HCT116 (cell line): ENCODE measurements around the gene M1AP. TPM values are rescaled to one million over a fixed set of nuclear protein-coding genes. Genes with fewer than 3 reads are reported as not detected.

ENCODE experiments used
- ATAC-seq: fragments of 200-7000 bp; cut with Tn5 transposase; 2 replicates; pipeline ENCODE4 v1.9.1; 2020; ENCODE audit warnings: mild to moderate bottlenecking, moderate library complexity
- BruUV-seq: library from RNA; stranded (reverse); fragments of 400-500 nt; replicated peaks from 2 replicates; lab custom pipeline; 2021; lab: Mats Ljungman, UMichigan
- CTCF ChIA-PET: fragments of 300-600 bp; sonication (Branson Sonifier 250); formaldehyde crosslinking; loops from one replicate; lab custom pipeline; 2021; ENCODE audit warnings: antibody characterized with exemption; lab: Charles Lee
- POLR2A ChIA-PET: fragments of 300-600, 350-600 bp; sonication (Branson Sonifier 250); formaldehyde crosslinking; loops from one replicate; lab custom pipeline; 2021; ENCODE audit warnings: antibody characterized with exemption; lab: Charles Lee
- RAD21 ChIA-PET, 2 experiments: fragments of 300-600 bp; sonication (Branson Sonifier 250); formaldehyde crosslinking; loops; one replicate each; lab custom pipeline; 2023; ENCODE audit warnings: low total read pairs in 2 of 2; ENCODE audit not compliant: uncharacterized antibody in 2 of 2, unreplicated experiment in 2 of 2, low non-redundant PET in 1 of 2; lab: Charles Lee
- DNase-seq: peaks from one replicate; pipeline ENCODE4 v3.0.0-alpha.2; 2010; ENCODE audit warnings: low read depth, low spot score
- H2AFZ ChIP-seq: fragments of 200-600 bp; shearing (Covaris generic), sonication (generic); 2 replicates; pipeline ENCODE4 v1.6.1; 2017; ENCODE audit warnings: low read depth, mixed run types, mixed read lengths, antibody characterized with exemption, low read length; ENCODE audit not compliant: poor library complexity, severe bottlenecking
- H3K27ac ChIP-seq: 2 replicates; pipeline ENCODE4 v1.5.1; 2012; ENCODE audit warnings: low read depth, low read length
- H3K27me3 ChIP-seq: fragments of 200-600 bp; sonication (generic); 2 replicates; pipeline ENCODE4 v1.6.1; 2016; ENCODE audit warnings: mixed run types, low read length, mixed read lengths; ENCODE audit not compliant: insufficient read depth
- H3K36me3 ChIP-seq, 2 experiments: fragments of 200-500 bp in 1 of 2; fragments of 200-600 bp in 1 of 2; sonication (Bioruptor generic) in 1 of 2; sonication (generic) in 1 of 2; 2 replicates each; pipeline versions ENCODE4 v1.5.1 to v1.6.1; 2014 to 2016; ENCODE audit warnings: low read length in 2 of 2, inconsistent platforms in 1 of 2, mixed read lengths in 1 of 2, mixed run types in 1 of 2; ENCODE audit not compliant: insufficient read depth in 2 of 2, control insufficient read depth in 1 of 2
- H3K4me1 ChIP-seq, 2 experiments: fragments of 200-600 bp in 1 of 2; sonication (generic) in 1 of 2; 2 replicates each; pipeline versions ENCODE4 v1.5.1 to v1.6.1; 2012 to 2017; ENCODE audit warnings: low read length in 2 of 2, inconsistent platforms in 1 of 2, mild to moderate bottlenecking in 1 of 2, mixed read lengths in 1 of 2, mixed run types in 1 of 2, moderate library complexity in 1 of 2; ENCODE audit not compliant: insufficient read depth in 2 of 2, control insufficient read depth in 1 of 2
- H3K4me2 ChIP-seq: fragments of 200-600 bp; sonication (generic); 2 replicates; pipeline ENCODE4 v1.6.1; 2017; ENCODE audit warnings: mixed run types, low read length, mixed read lengths
- H3K4me3 ChIP-seq, 2 experiments: fragments of 200-600 bp in 1 of 2; sonication (generic) in 1 of 2; replicated peaks in 1 of 2; 2 replicates each; pipeline ENCODE4 v1.5.1; 2011 to 2016; ENCODE audit warnings: low read length in 2 of 2, control low read depth in 1 of 2, low read depth in 1 of 2, mild to moderate bottlenecking in 1 of 2, mixed read lengths in 1 of 2, mixed run types in 1 of 2
- H3K79me2 ChIP-seq: fragments of 200-600 bp; sonication (generic); 2 replicates; pipeline ENCODE4 v1.6.1; 2017; ENCODE audit warnings: mild to moderate bottlenecking, mixed run types, low read length, moderate library complexity, mixed read lengths; ENCODE audit not compliant: insufficient read depth
- H3K9ac ChIP-seq: fragments of 200-600 bp; sonication (generic); 2 replicates; pipeline ENCODE4 v1.6.1; 2016; ENCODE audit warnings: low read length, mixed read lengths
- H3K9me2 ChIP-seq: fragments of 200-600 bp; sonication (generic), shearing (Covaris generic); 2 replicates; pipeline ENCODE4 v1.6.1; 2017; ENCODE audit warnings: mixed run types, mild to moderate bottlenecking, moderate library complexity; ENCODE audit not compliant: insufficient read depth
- H3K9me3 ChIP-seq, 2 experiments: fragments of 200-500 bp in 1 of 2; fragments of 200-600 bp in 1 of 2; sonication (Bioruptor generic) in 1 of 2; sonication (generic) in 1 of 2; 2 replicates each; pipeline ENCODE4 v1.6.1; 2014 to 2017; ENCODE audit warnings: low read length in 2 of 2, mixed read lengths in 2 of 2, inconsistent platforms in 1 of 2, low read depth in 1 of 2, mild to moderate bottlenecking in 1 of 2, mixed run types in 1 of 2, moderate library complexity in 1 of 2; ENCODE audit not compliant: control insufficient read depth in 1 of 2, insufficient read depth in 1 of 2
- H4K20me1 ChIP-seq: fragments of 200-600 bp; sonication (generic), shearing (Covaris generic); 2 replicates; pipeline ENCODE4 v1.6.1; 2017; ENCODE audit warnings: mixed run types, mild to moderate bottlenecking, moderate library complexity; ENCODE audit not compliant: insufficient read depth
- ATF3 ChIP-seq: IDR thresholded peaks from 2 replicates; pipeline ENCODE4 v1.6.1; 2012
- EGR1 ChIP-seq: IDR thresholded peaks from 2 replicates; pipeline ENCODE4 v1.6.1; 2012; ENCODE audit warnings: low read depth
- ELF1 ChIP-seq: IDR thresholded peaks from 2 replicates; pipeline ENCODE4 v1.6.1; 2012; ENCODE audit warnings: low read depth, borderline replicate concordance
- EZH2 ChIP-seq: fragments of 200-600 bp; sonication (generic); IDR thresholded peaks from 2 replicates; pipeline ENCODE4 v1.6.1; 2017; ENCODE audit warnings: antibody characterized with exemption, mixed run types
- EZH2phosphoT487 ChIP-seq: fragments of 200-600 bp; IDR thresholded peaks from 2 replicates; pipeline ENCODE4 v1.6.1; 2018; ENCODE audit warnings: antibody characterized with exemption, borderline replicate concordance
- FOSL1 ChIP-seq: IDR thresholded peaks from 2 replicates; pipeline ENCODE4 v1.6.1; 2012; ENCODE audit warnings: low read depth
- JUND ChIP-seq: IDR thresholded peaks from 2 replicates; pipeline ENCODE4 v1.6.1; 2012
- MAX ChIP-seq: IDR thresholded peaks from 2 replicates; pipeline ENCODE4 v1.6.1; 2012
- POLR2A ChIP-seq: IDR thresholded peaks from 2 replicates; pipeline ENCODE4 v1.7.0; 2011; ENCODE audit warnings: borderline replicate concordance; ENCODE audit not compliant: insufficient read depth, insufficient read length; ENCODE audit errors: extremely low read depth
- POLR2AphosphoS5 ChIP-seq: IDR thresholded peaks from 2 replicates; pipeline ENCODE4 v1.6.1; 2011; ENCODE audit warnings: mild to moderate bottlenecking, low read depth, low read length, moderate library complexity
- RAD21 ChIP-seq: IDR thresholded peaks from 2 replicates; pipeline ENCODE4 v1.6.1; 2012; ENCODE audit warnings: low read depth, mild to moderate bottlenecking
- SIN3A ChIP-seq: IDR thresholded peaks from 2 replicates; pipeline ENCODE4 v1.6.1; 2012; ENCODE audit warnings: low read depth
- SP1 ChIP-seq: IDR thresholded peaks from 2 replicates; pipeline ENCODE4 v1.6.1; 2012; ENCODE audit warnings: low read depth
- SRF ChIP-seq: IDR thresholded peaks from 2 replicates; pipeline ENCODE4 v1.6.1; 2012; ENCODE audit warnings: low read depth
- TCF7L2 ChIP-seq: IDR thresholded peaks from 2 replicates; pipeline ENCODE4 v1.7.0; 2011; ENCODE audit warnings: borderline replicate concordance, inconsistent platforms; ENCODE audit not compliant: insufficient read depth, insufficient read length; ENCODE audit errors: extremely low read depth
- YY1 ChIP-seq: IDR thresholded peaks from 2 replicates; pipeline ENCODE4 v1.6.1; 2011; ENCODE audit warnings: low read length, low read depth, moderate library complexity, mild to moderate bottlenecking; ENCODE audit not compliant: insufficient replicate concordance; ENCODE audit errors: extremely low read depth
- ZBTB33 ChIP-seq: IDR thresholded peaks from 2 replicates; pipeline ENCODE4 v1.6.1; 2011; ENCODE audit warnings: mild to moderate bottlenecking, low read length, moderate library complexity; ENCODE audit not compliant: insufficient replicate concordance; ENCODE audit errors: extremely low read depth
- ZNF274 ChIP-seq: fragments of 200-500 bp; sonication (Bioruptor generic); IDR thresholded peaks from 2 replicates; pipeline ENCODE4 v1.6.1; 2014; ENCODE audit warnings: mild to moderate bottlenecking, low read depth, low read length, inconsistent platforms
- intact Hi-C: fragments of 100-400 bp; cut with micrococcal nuclease; formaldehyde crosslinking; loops from 2 replicates; pipeline ENCODE4 v1.10.0; 2022
- total RNA-seq: library from RNA; stranded (reverse); gene quantifications from one replicate; pipeline ENCODE4 v1.2.1, GENCODE V29; 2021; ENCODE audit not compliant: unreplicated experiment

The M1AP gene
- total RNA-seq, 1 experiment from 2014 or later = 28.2 TPM

- CTCF ChIA-PET = no interaction called here
- BruUV-seq = no TSS peak
- Histone ChIP-seq H3K9ac (no peak overlapping the region), H3K4me1 (peaks cover 12 to 15% of the 10 kb centered on the region in 2 experiments), H3K27ac (no peak overlapping the region), H3K9me2 (no peaks in the 10 kb centered on the region), H3K4me2 (no peak overlapping the region), H3K4me3 (no peak overlapping the region), H3K9me3 (no peaks in the 10 kb centered on the region), H3K79me2 (no peaks in the 10 kb centered on the region), H2AFZ (no peak overlapping the region), H3K36me3 (no peaks in the 10 kb centered on the region), H4K20me1 (no peaks in the 10 kb centered on the region), H3K27me3 (no peaks in the 10 kb centered on the region)
- RAD21 ChIA-PET = no interaction called here
- ATAC-seq (no peak), DNase-seq (no peak)
- POLR2A ChIA-PET = no interaction called here
- intact Hi-C loops = no loop called here
- TF ChIP-seq POLR2A = no peak
- TF ChIP-seq MAX = no peak
- TF ChIP-seq ATF3 = no peak
- TF ChIP-seq FOSL1 = no peak
- no peak for TF ChIP-seq SP1
- TF ChIP-seq YY1 = no peak
- TF ChIP-seq EZH2phosphoT487 = no peak
- TF ChIP-seq RAD21 = no peak
- no peak for TF ChIP-seq ELF1
- TF ChIP-seq SRF = no peak
- no peak for TF ChIP-seq EZH2
- no peak for TF ChIP-seq JUND
- no peak for TF ChIP-seq EGR1
- TF ChIP-seq ZNF274 = no peak
- TF ChIP-seq SIN3A = no peak
- no peak for TF ChIP-seq ZBTB33
- TF ChIP-seq POLR2AphosphoS5 = no peak
- no peak for TF ChIP-seq TCF7L2
Measured at GRCh38 chr2:74581463-74581862, 66.7 kb downstream of the M1AP start.
